ENCODE results near the gene CLSTN2.

The CLSTN2 gene

DNA sequence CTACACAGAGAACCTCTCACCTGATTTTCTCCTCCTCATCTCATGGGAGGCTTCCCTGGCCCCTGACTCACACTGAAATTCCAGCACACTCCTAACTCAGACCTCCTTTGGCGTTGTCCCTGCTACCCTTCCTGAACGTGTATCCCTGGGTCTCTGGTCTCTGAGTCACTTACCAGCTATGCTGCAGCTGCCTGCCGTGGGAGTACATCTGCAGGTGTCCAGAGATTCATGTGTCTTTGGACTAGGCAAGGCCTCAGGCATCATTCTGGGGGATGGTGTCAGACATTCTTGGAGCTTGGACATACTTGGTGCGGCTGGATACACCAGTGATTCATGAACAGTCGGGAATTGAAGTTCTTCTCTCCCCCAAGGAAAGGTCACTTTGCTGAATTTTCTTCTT lies 594.1 kb downstream of the CLSTN2 start:
- no peak for DNase-seq

DNA sequence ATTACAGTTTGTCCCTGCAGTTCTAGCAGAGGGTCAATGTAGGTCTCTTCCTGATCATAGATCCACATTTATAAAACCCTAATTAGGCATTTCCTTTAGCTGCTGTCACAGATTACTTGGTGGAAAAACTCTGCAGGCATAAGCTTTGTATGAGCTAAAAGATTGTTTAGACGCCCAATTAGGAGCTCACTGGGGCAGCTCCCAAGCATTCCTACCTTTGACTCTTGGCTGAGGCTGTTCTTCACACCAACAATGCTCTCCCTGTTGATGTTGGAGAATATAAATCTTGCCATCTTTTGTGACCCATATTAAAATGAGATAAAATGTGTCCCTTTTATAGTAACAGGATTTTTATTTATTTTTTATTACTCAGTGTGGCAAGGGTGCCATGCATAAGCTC lies 594.6 kb downstream of the CLSTN2 start:
- no peak for DNase-seq

DNA sequence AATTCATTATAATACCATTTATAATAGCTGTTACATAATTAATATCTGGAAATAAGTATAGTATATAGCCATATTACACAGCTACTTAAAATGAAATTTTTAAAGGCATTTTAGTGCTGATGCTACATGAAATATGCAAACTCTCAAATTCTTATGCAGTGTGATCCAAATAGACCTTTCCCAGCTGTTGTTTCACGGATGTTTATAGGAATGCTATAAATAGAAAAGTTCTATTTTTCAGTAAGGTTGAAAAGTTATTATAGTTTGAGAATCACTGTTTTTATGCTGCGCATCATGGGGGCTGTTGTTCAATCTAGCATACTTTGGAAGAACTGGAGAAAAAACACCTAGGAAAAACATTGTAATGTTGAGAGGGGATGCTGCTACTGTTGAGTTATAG lies 595.1 kb downstream of the CLSTN2 start:
- DNase-seq, result no peak

DNA sequence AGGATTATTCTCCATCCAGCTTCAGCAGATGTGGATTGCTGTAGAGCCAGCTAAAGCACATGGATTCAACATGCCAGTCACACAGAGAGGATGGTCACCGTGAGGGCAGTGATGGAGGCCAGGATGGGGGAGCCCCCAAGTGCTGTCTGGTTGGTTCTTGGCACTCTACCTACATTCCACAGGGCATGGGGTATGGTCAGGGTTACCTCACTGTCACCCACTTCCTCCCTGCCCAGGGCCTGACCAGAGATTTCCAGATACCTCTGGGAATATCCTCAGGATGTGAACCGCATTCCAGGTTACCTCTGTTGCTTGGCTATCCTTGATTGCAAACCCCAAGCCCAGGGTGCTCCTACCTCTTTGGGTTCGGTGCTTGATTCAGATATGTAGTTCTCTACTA lies 595.6 kb downstream of the CLSTN2 start:
- DNase-seq, result no peak

DNA sequence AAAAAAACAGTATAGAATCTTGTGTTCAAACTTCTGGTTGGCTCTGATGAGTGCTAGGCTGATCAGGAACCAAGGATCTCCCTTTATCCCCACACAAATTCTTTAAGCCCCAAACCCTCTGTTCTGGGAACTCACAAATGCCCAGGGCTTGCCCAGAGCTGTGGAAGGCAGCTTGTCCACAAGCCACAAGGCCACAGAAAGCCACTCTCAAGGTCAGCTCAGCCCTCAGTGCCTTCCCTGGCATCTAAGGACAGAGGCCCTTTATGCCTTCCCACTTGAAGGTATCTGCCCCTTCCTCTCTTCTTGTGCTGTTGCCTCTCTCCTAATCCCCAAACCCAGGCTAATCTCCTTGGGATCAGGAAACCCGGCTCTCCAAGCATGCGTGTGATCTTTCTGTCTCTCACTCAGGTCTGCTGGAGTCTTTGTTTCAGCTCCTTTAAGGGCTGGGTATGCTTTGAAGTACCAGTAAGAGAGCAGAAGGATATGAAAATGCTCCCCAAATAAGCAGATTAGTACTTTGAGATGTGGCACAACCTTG lies 597.9 kb downstream of the CLSTN2 start:
- no peak for DNase-seq

DNA sequence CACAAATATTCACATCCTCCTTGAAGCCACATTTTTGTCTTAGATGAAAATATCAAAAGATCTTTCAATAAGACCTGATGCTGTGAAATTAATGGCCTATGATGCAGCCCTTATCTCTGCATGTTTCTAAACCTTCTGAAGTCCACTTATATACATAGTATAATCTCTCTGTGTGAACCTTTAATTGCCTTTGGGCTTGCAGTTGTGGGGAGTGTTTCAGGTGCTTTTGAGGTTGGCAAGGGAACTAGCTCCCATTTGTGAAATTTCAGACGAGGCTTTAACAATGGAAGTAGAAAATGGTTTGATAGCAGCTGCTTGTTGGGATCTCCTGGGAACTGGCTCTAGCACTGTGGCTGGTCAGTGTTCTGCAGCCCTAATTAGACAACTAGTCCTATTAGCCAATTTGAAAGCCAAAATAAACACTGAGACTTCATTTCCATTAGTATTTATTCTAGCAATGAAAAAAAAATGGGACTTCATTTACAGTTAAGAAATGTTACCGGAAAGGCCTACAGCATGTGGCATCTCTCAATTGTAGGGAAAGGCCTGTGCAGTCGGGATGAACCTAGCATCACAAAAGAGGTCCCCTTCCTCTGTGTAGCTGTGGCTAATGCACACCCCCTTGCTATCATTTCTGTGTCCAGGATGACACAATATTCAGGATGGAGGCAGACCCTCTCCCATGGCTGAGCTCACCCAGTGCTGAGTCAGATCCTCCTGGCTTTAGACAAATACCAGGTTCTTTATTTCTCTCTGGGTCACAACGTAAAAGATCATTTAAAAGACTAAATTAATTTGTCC lies 602.1 kb downstream of the CLSTN2 start:
- DNase-seq, result no peak

DNA sequence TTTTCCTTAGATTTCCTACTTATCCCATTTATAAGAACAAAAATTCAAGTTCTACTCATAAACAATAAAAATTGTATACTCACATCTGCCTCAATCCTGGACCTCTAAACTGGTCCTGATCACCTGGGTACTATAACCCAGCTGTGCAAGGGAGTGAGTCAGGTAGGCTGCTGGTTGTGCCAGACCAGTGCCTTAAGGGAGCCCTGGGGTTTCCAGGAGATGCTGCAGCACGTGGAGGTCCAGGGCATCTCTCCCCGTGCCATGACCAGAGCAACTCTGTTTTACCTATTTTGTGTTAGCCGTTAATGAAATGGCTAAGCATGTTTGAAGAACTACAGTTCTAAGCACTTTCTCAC lies 602.7 kb downstream of the CLSTN2 start:
- no peak for DNase-seq

DNA sequence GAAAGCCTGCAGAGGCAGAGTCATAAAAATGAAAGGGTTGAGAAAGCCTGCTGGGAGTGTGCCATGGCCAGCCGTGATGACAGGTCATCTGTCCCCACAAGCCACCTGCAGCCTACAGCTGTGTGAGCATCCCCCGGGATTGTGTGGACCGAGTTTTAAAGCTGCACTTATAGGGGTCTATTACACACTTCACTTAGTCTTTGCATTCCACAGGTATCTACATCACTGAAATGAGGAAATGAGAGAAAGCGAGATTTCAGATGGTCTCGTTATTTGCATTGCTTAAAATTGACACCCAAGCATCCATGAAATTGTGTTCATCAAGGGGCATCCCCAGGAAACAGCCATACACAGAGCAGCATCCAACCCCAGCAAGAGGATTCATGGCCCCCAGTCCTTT lies 605.3 kb downstream of the CLSTN2 start:
- DNase-seq, result no peak

DNA sequence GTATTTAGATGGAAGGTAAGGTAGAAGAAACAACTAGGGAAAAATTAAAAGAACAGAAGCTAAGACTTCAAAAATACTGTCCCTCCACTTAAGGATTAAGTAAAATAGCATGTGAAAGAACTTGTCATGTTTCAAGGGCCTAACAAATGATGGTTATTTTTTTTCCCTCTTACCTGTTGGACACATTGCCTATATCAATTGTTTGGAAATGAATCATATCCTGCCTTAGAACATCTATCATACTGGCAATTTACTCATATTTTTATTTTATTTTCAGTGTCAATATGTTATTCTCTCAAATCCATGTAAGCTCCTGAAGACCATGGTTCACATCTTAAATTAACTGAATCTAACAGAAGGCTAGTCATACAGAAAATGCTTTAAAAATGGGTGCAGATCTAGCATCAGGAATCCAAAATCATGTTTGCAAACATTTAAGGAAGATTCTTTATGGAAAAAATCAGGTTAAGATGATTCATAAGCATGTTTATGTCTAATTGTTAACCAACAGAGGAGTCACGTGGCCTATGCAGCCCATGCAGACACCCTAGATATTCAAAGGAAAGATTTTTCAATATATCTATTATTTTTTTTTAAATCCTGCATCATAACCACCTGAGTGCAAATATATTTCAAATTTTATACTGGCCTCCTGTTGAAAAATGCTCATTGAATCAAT lies 607.1 kb downstream of the CLSTN2 start:
- no peak for DNase-seq

DNA sequence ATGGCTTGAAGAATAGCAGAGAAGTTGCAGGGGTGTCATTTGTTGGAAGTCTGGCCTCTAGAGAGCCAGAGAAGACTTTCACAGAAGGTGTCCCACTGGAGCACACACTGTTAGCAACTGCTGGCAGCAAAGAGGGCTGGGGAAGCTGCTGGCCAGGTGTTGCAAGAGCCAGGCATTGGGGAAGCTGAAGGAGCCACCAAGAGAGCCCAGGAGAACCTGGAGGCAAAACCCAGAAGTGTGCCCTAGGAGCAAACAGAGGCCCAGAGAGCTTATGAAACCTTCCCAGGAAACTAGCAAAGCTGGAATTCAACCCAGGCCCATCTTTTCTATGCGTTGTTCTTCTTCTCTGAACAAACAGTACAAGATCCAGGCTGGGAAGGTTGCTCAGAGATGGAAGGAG lies 610.2 kb downstream of the CLSTN2 start:
- DNase-seq, result no peak

DNA sequence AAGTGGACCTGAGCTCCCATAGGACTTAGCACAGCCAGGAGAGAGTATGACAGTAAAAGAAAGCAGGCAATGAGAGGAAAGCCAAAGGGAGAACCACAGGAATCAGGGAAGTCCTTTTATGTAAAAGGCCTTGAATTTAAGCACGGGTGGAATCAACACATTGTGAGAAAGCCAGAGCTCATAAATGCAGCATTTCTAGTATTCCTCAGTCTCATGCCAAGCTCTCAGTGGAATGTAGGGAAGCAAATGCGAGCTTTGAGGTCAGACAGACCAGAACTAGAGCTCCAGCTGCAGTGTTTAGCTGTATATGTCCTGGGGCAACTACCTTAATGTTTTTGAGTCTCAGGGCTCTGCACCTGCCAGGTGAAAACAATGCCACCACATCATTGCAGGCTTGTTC lies 610.8 kb downstream of the CLSTN2 start:
- DNase-seq, result no peak

DNA sequence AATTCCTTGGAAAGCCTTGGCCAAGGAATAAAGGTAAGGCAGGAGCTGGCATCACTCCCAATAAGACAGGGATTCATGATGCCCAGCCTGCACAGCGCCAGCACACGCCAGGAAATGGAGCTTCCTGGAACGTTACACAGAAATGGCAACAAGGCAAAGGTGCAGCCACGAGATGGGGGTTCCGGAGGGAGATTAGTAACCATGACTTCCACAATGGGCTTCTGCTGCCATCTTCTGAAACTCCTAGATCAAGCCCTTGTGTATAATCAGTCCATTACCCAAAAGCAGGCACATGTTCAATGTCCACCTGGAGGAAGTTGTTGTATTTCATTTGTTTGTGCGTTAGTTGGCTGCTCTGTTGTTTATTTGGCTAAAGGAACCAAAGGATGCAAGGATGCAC lies 611.7 kb downstream of the CLSTN2 start:
- no peak for DNase-seq

DNA sequence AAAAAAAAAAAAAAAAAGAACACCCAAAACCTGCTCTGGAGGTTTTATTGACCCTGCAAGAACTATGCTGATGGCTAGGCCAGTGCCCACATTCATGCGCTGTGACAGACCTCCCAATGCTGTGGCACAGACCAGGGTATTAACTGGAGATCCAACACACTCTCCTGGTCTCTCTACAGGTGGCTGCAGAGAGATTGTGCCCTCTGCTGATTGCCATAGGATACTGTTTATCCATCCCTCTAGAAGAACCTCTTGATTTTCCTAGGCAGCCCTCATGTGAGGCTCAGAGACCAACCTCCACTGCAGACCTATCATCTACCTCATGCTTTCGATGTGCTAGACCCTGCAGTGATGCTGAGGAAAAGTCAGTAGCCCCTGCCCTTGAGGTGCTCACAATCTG lies 617.4 kb downstream of the CLSTN2 start:
- DNase-seq, result no peak

DNA sequence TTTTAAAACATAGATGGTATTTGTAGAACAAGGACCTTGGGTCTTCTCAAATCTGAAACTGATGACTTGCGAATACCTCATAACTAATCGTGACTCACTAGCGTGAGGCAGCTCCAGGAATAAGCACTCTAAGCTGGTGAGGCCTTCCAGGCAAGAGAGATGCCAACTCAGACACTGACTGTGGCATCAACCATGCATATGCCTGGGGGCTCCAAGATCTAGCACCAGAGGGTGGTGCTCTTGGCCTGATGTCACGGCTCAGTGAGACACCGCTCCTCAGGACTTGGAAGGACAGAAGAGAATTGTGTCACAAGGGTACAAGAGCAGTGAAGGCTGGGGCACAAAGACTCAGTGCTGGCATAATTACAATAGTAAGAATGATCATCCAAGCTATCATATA lies 617.9 kb downstream of the CLSTN2 start:
- DNase-seq, result no peak

DNA sequence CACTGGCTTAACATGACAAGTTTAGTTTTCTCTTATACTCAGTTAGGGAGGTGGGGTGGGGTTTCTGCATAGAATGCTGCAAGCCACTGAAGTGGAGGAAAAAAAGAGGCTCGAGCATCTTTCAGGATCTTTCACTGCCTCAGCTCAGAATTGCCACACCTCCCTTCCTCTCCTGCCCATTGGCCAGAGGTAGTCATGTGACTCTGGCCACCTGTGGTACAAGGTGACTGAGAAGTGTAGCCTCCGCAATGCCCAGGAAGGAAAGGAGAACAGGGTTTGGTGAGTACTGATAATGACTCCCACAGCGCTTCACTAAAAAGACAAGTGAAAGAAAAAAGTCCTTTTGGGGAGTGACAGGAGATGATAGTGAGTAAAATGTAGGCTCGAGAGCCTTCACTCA lies 618.6 kb downstream of the CLSTN2 start:
- no peak for DNase-seq

DNA sequence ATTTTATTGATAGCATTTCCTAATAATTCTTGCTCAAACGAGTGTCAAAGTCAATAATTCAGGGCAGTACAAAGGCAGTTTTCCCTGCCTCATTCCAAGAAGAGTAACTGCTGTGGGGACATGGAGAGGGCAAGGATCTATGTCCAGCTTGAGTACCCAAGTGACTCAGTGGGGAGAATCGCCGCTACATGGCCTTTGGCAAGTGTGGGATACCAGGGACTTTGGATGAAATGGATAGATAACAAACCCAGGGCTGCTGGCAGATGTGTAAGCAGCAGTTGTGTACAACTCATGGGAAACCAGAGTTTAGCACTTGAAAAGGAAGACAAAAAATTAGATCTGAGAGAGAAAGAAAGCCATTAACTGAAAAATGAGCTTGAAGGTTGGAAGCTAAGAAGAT lies 620.7 kb downstream of the CLSTN2 start:
- DNase-seq, result no peak

DNA sequence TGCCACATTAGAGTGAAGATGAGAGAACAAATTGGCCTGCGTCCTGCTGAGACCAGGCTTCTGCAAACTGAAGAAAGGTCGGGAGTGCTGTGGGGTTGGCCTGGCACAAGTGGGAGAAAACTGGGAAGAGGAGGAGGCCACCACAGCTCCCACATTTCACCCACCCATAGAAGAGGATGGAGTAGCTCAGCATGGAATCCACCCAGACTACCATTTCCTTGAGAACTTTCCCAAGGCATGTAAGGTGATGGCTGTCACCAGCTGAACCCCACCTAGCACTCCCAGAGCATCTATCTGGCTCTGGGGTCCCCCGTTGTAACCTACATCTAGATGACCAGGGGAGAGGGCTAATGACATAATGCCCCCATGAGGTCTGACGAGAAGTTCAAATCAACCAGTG lies 622.5 kb downstream of the CLSTN2 start:
- DNase-seq, result no peak

DNA sequence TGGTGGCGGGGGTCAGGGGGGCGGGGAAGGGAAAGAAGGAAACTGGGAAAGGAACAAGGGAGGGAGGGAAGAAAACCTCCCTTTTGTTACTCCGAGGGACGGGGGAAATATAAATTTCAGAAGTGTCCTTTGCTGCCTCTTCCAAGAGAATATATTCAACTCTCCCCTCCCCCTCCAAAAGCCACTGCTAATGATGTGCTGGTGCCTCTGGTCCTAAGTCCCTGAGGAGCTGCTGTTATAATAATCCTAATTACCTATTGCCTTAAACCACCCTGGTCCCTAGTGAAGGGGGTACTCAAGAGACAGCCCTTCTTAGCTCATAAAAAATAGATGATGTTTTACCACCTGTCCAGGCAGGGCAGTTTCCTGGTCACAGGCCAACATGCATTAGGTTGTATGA lies 624.6 kb downstream of the CLSTN2 start:
- no peak for DNase-seq

DNA sequence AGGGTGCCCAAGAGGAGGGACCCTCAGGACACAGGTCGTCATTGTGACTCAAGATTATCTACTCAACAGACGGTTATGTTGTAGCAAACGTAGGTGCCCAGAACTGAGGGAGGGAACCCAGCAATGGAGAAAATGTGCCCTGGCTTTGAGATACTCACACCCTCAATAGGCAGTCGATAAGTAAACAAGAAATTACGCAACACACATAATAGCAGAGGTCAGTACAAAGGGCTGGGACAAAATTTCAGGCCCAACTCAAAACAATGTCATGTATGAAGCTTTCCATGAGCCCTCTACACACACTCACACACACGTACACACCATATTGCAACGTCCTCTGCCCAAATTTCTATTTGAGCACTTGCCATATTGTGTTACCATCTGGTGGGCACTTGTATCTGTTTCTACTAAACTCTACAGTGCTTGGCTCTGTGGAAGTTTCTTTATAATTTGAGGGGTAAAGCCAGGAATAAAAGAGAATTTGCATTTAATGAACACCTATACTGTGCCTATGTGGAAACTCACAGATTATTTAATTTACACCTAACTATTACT lies 628.3 kb downstream of the CLSTN2 start:
- DNase-seq, result no peak

DNA sequence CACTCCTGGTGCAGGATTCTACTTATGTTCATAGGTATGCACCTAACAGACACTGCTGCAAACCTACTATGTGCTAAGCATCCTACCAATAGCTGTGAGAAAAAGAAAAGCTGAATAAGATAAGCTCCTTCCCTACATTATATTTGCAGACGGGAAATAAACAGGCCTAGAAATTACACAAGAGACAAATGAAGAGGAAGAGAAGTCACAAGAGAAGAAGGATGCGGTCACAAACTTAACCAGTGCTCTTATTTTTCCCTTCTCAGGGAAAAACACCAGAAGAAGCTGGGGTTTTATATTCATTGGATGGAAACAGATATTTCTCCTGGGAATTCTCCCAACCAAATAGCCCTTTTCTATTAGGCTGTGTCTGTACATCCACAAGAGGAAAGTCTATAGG lies 633.1 kb downstream of the CLSTN2 start:
- no peak for DNase-seq

DNA sequence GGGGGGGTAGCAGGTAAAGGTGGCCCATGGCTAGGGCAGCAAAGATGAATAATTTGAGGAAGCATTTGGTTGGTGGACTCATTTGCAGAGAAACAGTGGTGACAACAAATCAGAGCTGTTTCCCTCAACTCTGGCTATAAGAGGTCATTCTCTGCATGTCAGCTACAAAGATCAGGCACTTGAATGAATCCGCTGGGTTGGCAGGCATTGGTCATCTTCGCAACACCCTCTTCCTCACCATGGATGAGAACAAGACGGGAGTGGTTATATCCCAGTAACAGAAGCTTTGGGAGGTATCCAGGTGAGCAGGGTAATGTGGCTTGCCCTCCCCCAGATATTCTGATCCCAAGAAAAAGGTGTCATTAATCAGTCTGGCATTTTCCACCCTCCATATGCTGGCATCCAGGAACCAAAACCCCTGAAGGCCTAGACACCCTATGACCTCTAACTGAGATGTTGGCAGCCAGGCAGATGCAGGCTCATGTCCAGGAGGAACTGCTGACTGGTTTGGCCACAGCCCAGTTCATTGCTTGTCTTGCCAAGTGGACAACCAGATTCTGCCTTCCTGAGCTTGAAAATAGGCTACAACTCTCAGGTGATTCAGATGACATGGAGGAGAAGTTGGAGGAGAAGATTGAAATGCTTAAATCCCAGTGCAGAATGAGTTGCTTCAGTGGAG lies 634.0 kb downstream of the CLSTN2 start:
- no peak for DNase-seq

DNA sequence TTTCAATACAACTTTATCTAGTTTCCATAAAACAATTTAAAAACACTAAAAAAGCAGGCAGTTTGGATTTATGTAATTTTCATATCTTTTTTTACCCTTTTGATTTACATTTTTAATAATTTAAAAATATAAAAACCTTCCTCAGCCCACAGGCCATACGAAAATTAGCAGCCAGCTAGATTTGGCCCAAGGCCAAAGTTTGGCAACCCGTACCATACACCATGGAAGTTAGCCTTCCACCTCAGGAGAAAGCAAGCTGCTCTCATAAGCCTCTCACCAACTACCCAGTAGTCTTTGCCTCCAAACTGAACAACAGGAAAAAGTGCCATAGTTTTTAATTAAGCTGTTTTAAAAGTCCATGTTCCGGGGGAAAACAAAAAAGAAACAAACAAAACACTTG lies 635.6 kb downstream of the CLSTN2 start:
- DNase-seq, result no peak

DNA sequence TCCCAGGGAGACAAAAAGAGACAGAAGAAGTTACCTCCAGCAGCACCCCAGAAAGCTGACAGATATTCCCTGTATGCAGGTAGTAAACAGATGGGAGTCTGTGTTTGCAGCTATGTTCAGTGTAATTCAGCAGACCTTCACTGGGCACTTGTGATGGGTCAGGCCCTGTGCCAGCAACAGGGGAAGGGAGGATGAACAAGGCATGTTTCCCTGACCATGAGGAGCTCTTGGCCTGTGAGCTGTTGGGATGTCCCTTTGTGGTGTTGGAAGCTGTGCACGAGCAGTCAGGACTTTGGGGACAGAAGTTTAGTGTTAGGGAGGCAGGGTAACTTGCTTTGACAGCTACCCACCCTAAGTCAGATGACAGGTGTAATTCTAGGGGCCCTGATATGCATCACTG lies 636.9 kb downstream of the CLSTN2 start:
- no peak for DNase-seq

DNA sequence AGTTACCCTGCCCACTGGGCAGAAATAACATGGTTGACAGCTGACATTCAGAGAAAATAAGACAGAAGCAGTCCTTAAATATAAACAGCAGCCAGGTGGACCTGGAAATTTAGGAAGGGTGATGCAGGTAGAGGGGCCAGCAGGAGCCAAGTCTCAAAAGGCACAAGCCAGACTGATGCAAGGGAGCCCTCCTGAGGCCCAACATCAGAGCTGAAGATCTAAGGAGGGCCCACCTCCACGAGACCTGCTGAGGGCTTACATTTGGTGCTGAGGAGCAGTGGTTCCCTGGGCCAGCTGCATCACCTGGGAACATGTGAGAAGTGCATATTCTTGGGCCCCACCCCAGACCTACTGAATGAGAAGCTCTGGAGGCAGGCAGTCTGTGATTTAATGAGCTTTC lies 637.3 kb downstream of the CLSTN2 start:
- no peak for DNase-seq
